OCI-LY3 (cell line): ENCODE data around the gene STK4.

ENCODE experiments used
- EZH2phosphoT487 ChIP-seq: fragments of 200-600 bp; shearing (Covaris generic); IDR thresholded peaks from 2 replicates; pipeline ENCODE4 v1.6.1; 2018; ENCODE audit warnings: antibody characterized with exemption, mixed run types, low read depth
- TF ChIP-seq, protein P1 (sequence below): fragments of 200-600, 300-600 bp; sonication (generic); IDR thresholded peaks from 2 replicates; pipeline ENCODE4 v1.5.1; 2014; ENCODE audit warnings: antibody characterized with exemption, low read length, low read depth

DNA sequence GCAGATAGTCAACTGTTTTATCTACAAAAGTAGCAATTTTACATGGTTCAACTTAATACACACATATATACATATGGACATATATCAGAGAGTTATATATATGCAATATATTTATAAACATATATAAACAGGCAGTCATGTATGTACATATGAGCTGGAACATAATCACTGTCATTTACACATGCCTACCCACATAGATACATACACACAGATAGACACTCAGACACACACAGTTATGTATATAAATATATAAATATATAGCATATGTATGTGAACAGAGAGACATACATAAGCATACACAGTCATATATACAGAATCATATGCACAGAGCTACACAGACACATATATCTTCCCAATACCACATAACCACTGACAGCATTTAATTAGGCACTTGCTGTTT lies 146.4 kb downstream of the STK4 start:
- TF ChIP-seq, protein P1, sequence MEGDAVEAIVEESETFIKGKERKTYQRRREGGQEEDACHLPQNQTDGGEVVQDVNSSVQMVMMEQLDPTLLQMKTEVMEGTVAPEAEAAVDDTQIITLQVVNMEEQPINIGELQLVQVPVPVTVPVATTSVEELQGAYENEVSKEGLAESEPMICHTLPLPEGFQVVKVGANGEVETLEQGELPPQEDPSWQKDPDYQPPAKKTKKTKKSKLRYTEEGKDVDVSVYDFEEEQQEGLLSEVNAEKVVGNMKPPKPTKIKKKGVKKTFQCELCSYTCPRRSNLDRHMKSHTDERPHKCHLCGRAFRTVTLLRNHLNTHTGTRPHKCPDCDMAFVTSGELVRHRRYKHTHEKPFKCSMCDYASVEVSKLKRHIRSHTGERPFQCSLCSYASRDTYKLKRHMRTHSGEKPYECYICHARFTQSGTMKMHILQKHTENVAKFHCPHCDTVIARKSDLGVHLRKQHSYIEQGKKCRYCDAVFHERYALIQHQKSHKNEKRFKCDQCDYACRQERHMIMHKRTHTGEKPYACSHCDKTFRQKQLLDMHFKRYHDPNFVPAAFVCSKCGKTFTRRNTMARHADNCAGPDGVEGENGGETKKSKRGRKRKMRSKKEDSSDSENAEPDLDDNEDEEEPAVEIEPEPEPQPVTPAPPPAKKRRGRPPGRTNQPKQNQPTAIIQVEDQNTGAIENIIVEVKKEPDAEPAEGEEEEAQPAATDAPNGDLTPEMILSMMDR = no peak
- TF ChIP-seq EZH2phosphoT487 = no peak
